T-cell (primary cell): Measurements from ENCODE around the gene LCE1A. TPM values are rescaled to one million over a fixed set of nuclear protein-coding genes. Genes with fewer than 3 reads are reported as not detected.

ENCODE experiments used
- ATAC-seq, 4 experiments: fragments of 200-7000 bp in 3 of 4; fragments of 150-1000 bp in 1 of 4; cut with Tn5 transposase; replicated peaks in 1 of 4; 1 replicate in 3 of 4; 2 replicates in 1 of 4; pipeline ENCODE4 v1.10.0; 2021; ENCODE audit warnings: moderate library complexity in 3 of 4, mild to moderate bottlenecking in 2 of 4, moderate number of reproducible peaks in 1 of 4
- CTCF ChIA-PET, 2 donors: fragments of 300-600 bp; sonication (Branson Sonifier 250); formaldehyde crosslinking; loops; one replicate each; lab custom pipeline; 2022; ENCODE audit warnings: antibody characterized with exemption in 2 of 2; lab: Charles Lee
- POLR2A ChIA-PET, 2 donors: fragments of 300-600 bp; sonication (Branson Sonifier 250); formaldehyde crosslinking; loops; one replicate each; lab custom pipeline; 2022; ENCODE audit warnings: antibody characterized with exemption in 2 of 2; lab: Charles Lee
- DNase-seq, 35 experiments: peaks; one replicate each; pipeline versions ENCODE4 v3.0.0 to v3.0.0-alpha.2; 2013 to 2023
- H3K27ac ChIP-seq: one replicate; pipeline ENCODE4 v1.5.1; 2013; ENCODE audit warnings: low read length
- H3K27me3 ChIP-seq, 2 experiments: replicated peaks in 1 of 2; 1 replicate in 1 of 2; 2 replicates in 1 of 2; pipeline versions ENCODE4 v1.6.1 to v1.7.0; 2013; ENCODE audit warnings: low read length in 1 of 2, mixed read lengths in 1 of 2; ENCODE audit not compliant: control insufficient read depth in 2 of 2, insufficient read depth in 2 of 2; ENCODE audit errors: extremely low read depth in 1 of 2
- H3K36me3 ChIP-seq, 2 donors: 1 replicate in 1 of 2; 2 replicates in 1 of 2; pipeline versions ENCODE4 v1.6.1 to v1.7.0; 2013; ENCODE audit warnings: low read length in 1 of 2; ENCODE audit not compliant: control insufficient read depth in 2 of 2, insufficient read depth in 1 of 2; ENCODE audit errors: extremely low read depth in 1 of 2
- H3K4me1 ChIP-seq, 2 experiments: 1 replicate in 1 of 2; 2 replicates in 1 of 2; pipeline versions ENCODE4 v1.6.1 to v1.7.0; 2013; ENCODE audit warnings: low read length in 2 of 2, mixed read lengths in 1 of 2; ENCODE audit not compliant: insufficient read depth in 2 of 2, control insufficient read depth in 1 of 2; ENCODE audit errors: extremely low read depth in 1 of 2
- H3K4me3 ChIP-seq, 2 donors: 1 replicate in 1 of 2; 2 replicates in 1 of 2; pipeline versions ENCODE4 v1.5.1 to v1.7.0; 2013; ENCODE audit warnings: mild to moderate bottlenecking in 2 of 2, low read length in 1 of 2, moderate library complexity in 1 of 2; ENCODE audit not compliant: control insufficient read depth in 1 of 2; ENCODE audit errors: extremely low read depth in 1 of 2
- H3K9me3 ChIP-seq: 2 replicates; pipeline ENCODE4 v1.7.0; 2013
- H3K27ac Mint-ChIP-seq, 2 donors: one replicate each; pipeline ENCODE4 v1.8.0; 2020 to 2021; ENCODE audit warnings: mild to moderate bottlenecking in 2 of 2, mixed read lengths in 2 of 2
- H3K27me3 Mint-ChIP-seq, 2 donors: one replicate each; pipeline ENCODE4 v1.8.0; 2021 to 2022; ENCODE audit warnings: mixed read lengths in 2 of 2
- H3K36me3 Mint-ChIP-seq: one replicate; pipeline ENCODE4 v1.8.0; 2021; ENCODE audit warnings: mixed read lengths
- H3K4me1 Mint-ChIP-seq, 3 donors: one replicate each; pipeline ENCODE4 v1.8.0; 2020 to 2022; ENCODE audit warnings: mixed read lengths in 3 of 3, mild to moderate bottlenecking in 1 of 3
- H3K4me3 Mint-ChIP-seq, 3 donors: one replicate each; pipeline ENCODE4 v1.8.0; 2020 to 2022; ENCODE audit warnings: mild to moderate bottlenecking in 3 of 3, mixed read lengths in 3 of 3, moderate library complexity in 3 of 3
- H3K9me3 Mint-ChIP-seq, 3 donors: one replicate each; pipeline ENCODE4 v1.8.0; 2020 to 2022; ENCODE audit warnings: mixed read lengths in 3 of 3
- WGBS: methylation state at CpG from one replicate; pipeline ENCODE4 v1.1.5; 2013; ENCODE audit warnings: missing lambda C conversion rate; ENCODE audit not compliant: insufficient coverage; 5-methylcytosine and 5-hydroxymethylcytosine counted together
- total RNA-seq, 35 experiments: library from RNA in 6 of 35; stranded (reverse) in 6 of 35; fragments of 120-200 nt in 1 of 35; gene quantifications; one replicate each; pipeline versions ENCODE4 v1.2.1 to v1.2.4 and lab custom pipeline; 2013 to 2026

The LCE1A gene
- total RNA-seq, 5 donors from 2014 or later (not counting 1 experiment from before 2014, with no cell fraction given) = not detected

DNA sequence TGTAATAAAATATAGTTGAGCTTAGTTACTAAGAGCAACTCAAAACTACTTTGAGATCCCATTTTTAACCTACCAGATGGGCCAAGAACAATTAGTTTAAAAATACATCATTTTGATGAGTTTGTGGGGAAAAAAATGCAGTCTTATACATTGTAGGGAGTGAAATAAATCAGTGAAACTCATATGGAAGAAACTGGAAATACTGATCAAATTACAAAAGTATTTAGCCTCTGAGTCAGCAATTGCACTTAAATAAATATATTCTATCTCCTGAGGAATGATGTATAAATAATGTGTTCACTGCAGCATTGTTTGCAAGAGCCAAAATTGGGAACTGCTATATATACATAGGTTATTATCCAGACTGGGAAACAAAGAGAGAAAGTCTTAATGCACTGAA lies 46.2 kb downstream of the LCE1A start:
- Histone ChIP-seq H3K27me3 (peaks cover 0 to 16% of the 10 kb centered on the region in 2 experiments), H3K4me3 (no peak overlapping the region), H3K9me3 (no peaks in the 10 kb centered on the region), H3K27ac (no peak overlapping the region), H3K36me3 (no peaks in the 10 kb centered on the region), H3K4me1 (no peaks in the 10 kb centered on the region)
- H3K4me1 Mint-ChIP-seq = no peaks in the 10 kb centered on the region
- ATAC-seq (no peak), DNase-seq (no peak)
- CTCF ChIA-PET = interaction anchor here in 1 of 2 donors (1.3 kb wide), 1 partner anchor 415 kb away, joined by 8 read pairs; no protein-coding TSS in a partner anchor
- H3K9me3 Mint-ChIP-seq = peaks cover 0 to 1% (median 0%) of the 10 kb centered on the region in 3 donors
- no peaks in the 10 kb centered on the region for H3K36me3 Mint-ChIP-seq
- POLR2A ChIA-PET = no interaction called here
- no peak overlapping the region for H3K27ac Mint-ChIP-seq
- peaks cover 19 to 28% of the 10 kb centered on the region in 2 donors for H3K27me3 Mint-ChIP-seq
- H3K4me3 Mint-ChIP-seq = no peak overlapping the region

DNA sequence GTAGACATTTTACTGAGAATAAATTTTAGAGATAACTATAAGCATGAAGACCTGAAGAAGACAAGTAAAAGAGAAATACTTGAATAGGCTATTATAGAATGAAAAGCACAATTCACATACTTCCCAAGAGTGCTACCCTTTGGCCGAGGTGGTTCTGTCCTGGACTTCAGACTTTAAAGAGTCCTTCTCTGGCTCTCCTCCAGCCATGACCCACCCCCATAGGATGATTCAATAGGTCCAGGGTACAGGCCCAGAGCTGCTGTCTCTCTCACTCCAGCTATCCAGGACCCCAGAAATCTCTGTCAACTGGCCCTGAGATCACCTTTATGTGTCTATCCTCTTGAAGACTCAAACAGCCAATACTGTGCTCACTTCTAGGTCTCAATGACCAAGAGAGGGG lies 49.6 kb downstream of the LCE1A start:
- Histone ChIP-seq H3K27me3 (peaks cover 0 to 5% of the 10 kb centered on the region in 2 experiments), H3K4me3 (no peak overlapping the region), H3K36me3 (no peaks in the 10 kb centered on the region), H3K4me1 (no peaks in the 10 kb centered on the region), H3K27ac (no peak overlapping the region), H3K9me3 (no peaks in the 10 kb centered on the region)
- ATAC-seq (no peak), DNase-seq (no peak)
- H3K27ac Mint-ChIP-seq = no peak overlapping the region
- H3K27me3 Mint-ChIP-seq = peaks cover 19 to 34% of the 10 kb centered on the region in 2 donors
- no peaks in the 10 kb centered on the region for H3K36me3 Mint-ChIP-seq
- H3K4me1 Mint-ChIP-seq = peaks cover 0 to 5% (median 0%) of the 10 kb centered on the region in 3 donors
- WGBS = no CpG with 5 or more reads among the region's 1 CpG
- H3K9me3 Mint-ChIP-seq = peaks cover 0 to 5% (median 0%) of the 10 kb centered on the region in 3 donors
- no peak overlapping the region for H3K4me3 Mint-ChIP-seq
- ChIA-PET CTCF (no interaction called here), POLR2A (no interaction called here)

Other genes starting within 250 kb of the LCE1A start
- gene LCE3D, start 247.0 kb upstream of the LCE1A start, total RNA-seq = not detected
- gene LCE3C, start 227.2 kb upstream of the LCE1A start, total RNA-seq = not detected
- not detected for gene LCE3B, start 213.7 kb upstream of the LCE1A start, total RNA-seq
- gene LCE3A, start 204.4 kb upstream of the LCE1A start, total RNA-seq = not detected
- gene LCE2D, start 164.1 kb upstream of the LCE1A start, total RNA-seq = not detected
- gene LCE2C, start 152.2 kb upstream of the LCE1A start, total RNA-seq = not detected
- not detected for gene LCE2B, start 141.3 kb upstream of the LCE1A start, total RNA-seq
- not detected for gene LCE2A, start 129.1 kb upstream of the LCE1A start, total RNA-seq
- not detected for gene LCE4A, start 119.3 kb upstream of the LCE1A start, total RNA-seq
- not detected for gene KPRP, start 69.4 kb upstream of the LCE1A start, total RNA-seq
- gene LCE1F, start 52.3 kb upstream of the LCE1A start, total RNA-seq = not detected
- gene LCE1E, start 41.2 kb upstream of the LCE1A start, total RNA-seq = not detected
- not detected for gene LCE1D, start 30.8 kb upstream of the LCE1A start, total RNA-seq
- not detected for gene LCE1C, start 20.8 kb upstream of the LCE1A start, total RNA-seq
- gene LCE1B, start 15.5 kb upstream of the LCE1A start, total RNA-seq = not detected
- gene LCE6A, start 15.4 kb downstream of the LCE1A start, total RNA-seq = not detected
- gene LCE7A, start 32.5 kb downstream of the LCE1A start, total RNA-seq = not detected
- not detected for gene SMCP, start 50.8 kb downstream of the LCE1A start, total RNA-seq
- gene IVL, start 81.1 kb downstream of the LCE1A start, total RNA-seq = not detected
- not detected for gene SPRR5, start 119.7 kb downstream of the LCE1A start, total RNA-seq
- gene SPRR4, start 143.2 kb downstream of the LCE1A start, total RNA-seq = not detected
- not detected for gene SPRR1A, start 156.6 kb downstream of the LCE1A start, total RNA-seq
- not detected for gene SPRR3, start 174.3 kb downstream of the LCE1A start, total RNA-seq
- gene SPRR1B, start 203.7 kb downstream of the LCE1A start, total RNA-seq = not detected
- not detected for gene SPRR2D, start 213.6 kb downstream of the LCE1A start, total RNA-seq
- not detected for gene SPRR2A, start 230.0 kb downstream of the LCE1A start, total RNA-seq
- not detected for gene SPRR2B, start 244.1 kb downstream of the LCE1A start, total RNA-seq